Raji (cell line): ENCODE data around the gene SEMA5A.

Source experiments
- POLR2A ChIP-seq: IDR thresholded peaks from 2 replicates; pipeline ENCODE4 v1.6.1; 2011; ENCODE audit warnings: low read depth, low read length, control low read depth; ENCODE audit not compliant: insufficient read depth

Gene SEMA5A

GRCh38 chr5:9222054-9222976 is 323.6 kb downstream of the SEMA5A start:
- TF ChIP-seq POLR2A, result no peak

- TF ChIP-seq POLR2A, result no peak
Observed at GRCh38 chr5:9218358-9218757, 327.5 kb downstream of the SEMA5A start.

- no peak for TF ChIP-seq POLR2A
Observed at GRCh38 chr5:9212605-9213004, 333.3 kb downstream of the SEMA5A start.

GRCh38 chr5:9209846-9210492 is 335.9 kb downstream of the SEMA5A start:
- no peak for TF ChIP-seq POLR2A

- no peak for TF ChIP-seq POLR2A
Observed at GRCh38 chr5:9207817-9208418, 338.0 kb downstream of the SEMA5A start.

GRCh38 chr5:9202636-9203035 is 343.2 kb downstream of the SEMA5A start:
- TF ChIP-seq POLR2A, result no peak

GRCh38 chr5:9201761-9202160 is 344.1 kb downstream of the SEMA5A start:
- no peak for TF ChIP-seq POLR2A

- TF ChIP-seq POLR2A, result no peak
Observed at GRCh38 chr5:9201011-9201410, 344.9 kb downstream of the SEMA5A start.

- TF ChIP-seq POLR2A, result no peak
Observed at GRCh38 chr5:9198394-9198793, 347.5 kb downstream of the SEMA5A start.

GRCh38 chr5:9197881-9198260 is 348.0 kb downstream of the SEMA5A start:
- no peak for TF ChIP-seq POLR2A

GRCh38 chr5:9196403-9197227 is 349.3 kb downstream of the SEMA5A start:
- no peak for TF ChIP-seq POLR2A

GRCh38 chr5:9194509-9194908 is 351.4 kb downstream of the SEMA5A start:
- TF ChIP-seq POLR2A, result no peak

GRCh38 chr5:9192266-9192665 is 353.6 kb downstream of the SEMA5A start:
- TF ChIP-seq POLR2A, result no peak

- TF ChIP-seq POLR2A, result no peak
Observed at GRCh38 chr5:9189681-9190080, 356.2 kb downstream of the SEMA5A start.

- no peak for TF ChIP-seq POLR2A
Observed at GRCh38 chr5:9188956-9189355, 356.9 kb downstream of the SEMA5A start.
